Measurements from ENCODE around the gene ALDH2.
"Not testable (repeated sequence)": the region's sequence is repeated elsewhere in the genome, so short reads cannot be mapped to it uniquely, and the experiment has no call there.

The ALDH2 gene

DNA sequence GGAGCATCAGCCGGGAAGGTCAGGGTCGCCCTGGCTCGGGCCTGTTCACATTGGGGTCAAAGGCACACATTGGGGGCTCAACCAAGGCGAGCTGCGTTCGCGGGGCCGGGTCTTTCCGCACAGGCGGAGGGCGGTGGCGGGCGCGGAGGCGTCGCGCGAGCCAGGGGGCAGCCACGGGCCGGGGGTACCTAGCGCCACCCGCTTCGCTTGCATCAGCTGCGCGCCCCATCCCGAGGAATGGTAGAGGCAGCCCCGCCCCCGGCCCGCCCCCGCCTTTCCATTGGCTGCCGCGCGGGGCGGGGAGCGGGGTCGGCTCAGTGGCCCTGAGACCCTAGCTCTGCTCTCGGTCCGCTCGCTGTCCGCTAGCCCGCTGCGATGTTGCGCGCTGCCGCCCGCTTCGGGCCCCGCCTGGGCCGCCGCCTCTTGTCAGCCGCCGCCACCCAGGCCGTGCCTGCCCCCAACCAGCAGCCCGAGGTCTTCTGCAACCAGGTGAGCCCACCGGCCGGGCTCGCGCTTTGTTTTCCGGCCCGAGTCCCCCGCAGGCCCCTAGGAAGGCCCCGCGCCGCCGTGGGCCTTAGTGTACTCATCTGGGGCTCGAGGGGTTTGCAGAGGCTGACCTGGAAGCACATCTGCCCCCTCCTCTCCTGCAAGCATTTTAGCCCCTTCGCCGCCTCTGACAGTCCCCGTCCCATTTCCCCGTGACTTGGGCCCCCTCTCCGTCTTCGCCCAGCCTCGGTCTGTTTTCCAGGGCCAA, at the start of gene ALDH2:
Gene ALDH2, plus strand, starts transcription at position 326 of the 754 bp plus-strand sequence. Its CDS starts 50 bp downstream, at position 376.
- DNase-seq (peak; percentile 45 to 55), ATAC-seq (peak; percentile 86)
- Mint-ChIP-seq H3K27me3 (peaks cover 58% of the 10 kb centered on the region), H3K4me3 (peak within 1 kb of the TSS; percentile 73 to 81), H3K4me1 (peaks cover 26% of the 10 kb centered on the region), H3K27ac (peak within 1 kb of the TSS; percentile 89 to 97), H3K9me3 (no peaks in the 10 kb centered on the region)

DNA sequence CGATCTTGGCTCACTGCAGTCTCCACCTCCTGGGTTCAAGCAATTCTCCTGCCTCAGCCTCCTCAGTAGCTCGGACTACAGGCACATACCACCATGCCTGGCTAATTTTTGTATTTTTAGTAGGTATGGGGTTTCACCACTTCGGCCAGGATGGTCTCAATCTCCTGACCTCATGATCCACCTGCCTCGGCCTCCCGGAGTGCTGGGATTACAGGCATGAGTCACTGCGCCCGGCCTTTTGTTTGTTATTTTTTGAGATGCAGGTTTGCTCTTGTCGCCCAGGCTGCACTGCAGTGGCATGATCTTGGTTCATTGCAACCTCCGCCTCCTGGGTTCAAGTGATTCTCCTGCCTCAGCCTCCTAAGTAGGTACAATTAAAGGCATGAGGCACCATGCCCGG, 47.4 kb upstream of the ALDH2 start:
- ATAC-seq, H3K27me3 Mint-ChIP-seq, H3K27ac Mint-ChIP-seq, H3K9me3 Mint-ChIP-seq, DNase-seq, H3K4me1 Mint-ChIP-seq, H3K4me3 Mint-ChIP-seq: not testable (repeated sequence)

GRCh38 chr12:111720457-111720856, 46.3 kb upstream of the ALDH2 start:
- Mint-ChIP-seq H3K9me3 (no peaks in the 10 kb centered on the region), H3K4me3 (no peak overlapping the region), H3K27ac (no peak overlapping the region), H3K4me1 (no peaks in the 10 kb centered on the region), H3K27me3 (no peaks in the 10 kb centered on the region)
- ATAC-seq: no peak
- no peak for DNase-seq

GRCh38 chr12:111723646-111724360, 42.9 kb upstream of the ALDH2 start:
- not testable (repeated sequence) for H3K27ac Mint-ChIP-seq, H3K27me3 Mint-ChIP-seq, H3K4me1 Mint-ChIP-seq, DNase-seq, H3K9me3 Mint-ChIP-seq, H3K4me3 Mint-ChIP-seq
- peak; percentile 52 for ATAC-seq

DNA sequence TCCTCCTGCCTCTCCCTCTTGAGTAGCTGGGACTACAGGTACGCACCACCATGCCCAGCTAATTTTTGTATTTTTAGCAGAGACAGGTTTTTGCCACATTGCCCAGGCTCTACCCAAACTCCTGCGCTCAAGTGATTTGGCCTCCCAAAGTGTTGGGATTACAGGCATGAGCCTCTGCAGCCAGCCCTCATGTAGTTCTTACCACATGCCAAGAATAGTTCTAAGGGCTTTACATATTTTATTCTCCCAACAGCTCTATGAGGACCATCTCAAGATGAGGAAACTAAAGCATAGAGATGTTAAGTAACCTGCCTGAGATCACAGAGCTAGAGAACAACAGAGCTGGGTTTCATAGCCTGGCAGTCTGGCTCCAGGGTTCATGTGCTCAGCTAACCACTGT, 37.9 kb upstream of the ALDH2 start:
- Mint-ChIP-seq H3K4me1 (no peaks in the 10 kb centered on the region), H3K27me3 (no peaks in the 10 kb centered on the region), H3K9me3 (no peaks in the 10 kb centered on the region), H3K4me3 (no peak overlapping the region), H3K27ac (no peak overlapping the region)
- ATAC-seq (no peak), DNase-seq (no peak)

DNA sequence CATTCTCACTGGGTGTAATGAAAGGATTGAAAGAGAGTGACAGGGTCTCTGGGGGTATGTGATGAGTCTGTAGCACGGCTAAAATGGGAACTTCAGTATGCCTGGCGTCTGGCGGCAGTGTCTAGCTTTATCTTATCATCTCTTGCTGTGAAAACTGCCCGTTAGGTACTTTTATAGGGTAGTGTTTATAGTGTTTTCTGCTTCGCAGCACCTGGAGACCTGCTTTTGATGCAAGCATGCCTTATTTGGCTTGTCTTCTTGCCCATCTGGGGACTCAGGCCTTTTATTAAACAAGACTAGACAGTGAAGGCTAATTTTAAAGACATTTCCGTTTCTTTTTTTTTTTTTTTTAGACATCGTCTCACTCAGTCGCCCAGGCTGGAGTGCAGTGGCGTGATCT, 36.3 kb upstream of the ALDH2 start:
- H3K9me3 Mint-ChIP-seq: no peaks in the 10 kb centered on the region
- DNase-seq (no peak), ATAC-seq (no peak)
- H3K4me3 Mint-ChIP-seq: no peak overlapping the region
- H3K27me3 Mint-ChIP-seq: no peaks in the 10 kb centered on the region
- no peaks in the 10 kb centered on the region for H3K4me1 Mint-ChIP-seq
- H3K27ac Mint-ChIP-seq: no peak overlapping the region

DNA sequence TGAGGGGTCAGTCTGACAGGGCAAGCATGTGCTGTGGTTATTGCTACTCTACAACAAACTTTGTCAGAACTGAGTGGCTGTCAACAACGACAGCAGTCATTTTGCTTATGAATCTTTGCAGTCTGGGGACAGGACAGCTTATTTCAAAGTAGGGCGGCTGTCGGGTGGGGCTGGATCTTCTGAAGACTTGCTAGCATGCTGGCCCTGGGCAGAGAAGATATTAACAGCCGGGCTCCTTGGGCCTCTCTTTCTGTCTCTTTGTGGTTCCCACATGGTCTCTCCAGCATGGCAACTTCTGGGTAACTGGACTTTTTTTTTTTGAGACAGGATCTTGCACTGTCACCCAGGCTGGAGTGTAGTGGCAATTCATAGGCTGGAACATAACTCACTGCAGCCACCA, 33.9 kb upstream of the ALDH2 start:
- ATAC-seq: no peak
- Mint-ChIP-seq H3K4me3 (no peak overlapping the region), H3K4me1 (no peaks in the 10 kb centered on the region), H3K27ac (peak overlapping the region in 1 of 2 donors; percentile 67), H3K9me3 (no peaks in the 10 kb centered on the region), H3K27me3 (no peaks in the 10 kb centered on the region)
- DNase-seq: no peak

DNA sequence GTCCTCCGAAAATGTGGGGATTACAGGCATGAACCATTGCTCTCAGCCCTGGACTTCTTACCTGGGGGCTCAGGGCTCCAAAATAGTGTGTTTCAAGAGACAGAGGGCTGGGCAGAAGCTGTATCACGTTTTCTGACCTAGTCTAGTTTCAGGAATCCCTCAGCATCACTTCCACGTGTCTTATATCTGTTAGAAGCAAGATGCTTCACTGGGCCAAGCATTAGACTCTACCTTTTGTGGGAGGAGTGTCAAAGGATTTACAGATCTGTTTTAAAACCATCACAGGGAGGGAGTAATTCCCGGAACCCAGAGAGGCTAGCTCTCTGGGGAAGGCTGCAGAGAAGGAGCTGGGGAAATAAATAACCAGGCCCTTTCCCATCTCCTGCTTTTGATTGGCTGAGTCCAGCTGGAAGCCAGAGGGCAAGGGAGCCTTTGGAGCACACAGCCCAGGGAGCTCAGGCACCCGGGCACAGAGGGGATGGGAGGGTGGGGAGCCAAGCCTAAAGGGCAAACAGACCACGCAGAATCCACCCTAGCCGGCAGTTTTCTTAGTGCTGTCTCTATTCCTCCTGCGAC, 33.3 kb upstream of the ALDH2 start:
- H3K27ac Mint-ChIP-seq: peak overlapping the region in 1 of 2 donors; percentile 67
- no peak overlapping the region for H3K4me3 Mint-ChIP-seq
- no peak for DNase-seq
- no peaks in the 10 kb centered on the region for H3K4me1 Mint-ChIP-seq
- H3K9me3 Mint-ChIP-seq: no peaks in the 10 kb centered on the region
- ATAC-seq: no peak
- H3K27me3 Mint-ChIP-seq: no peaks in the 10 kb centered on the region

- H3K4me1 Mint-ChIP-seq, H3K9me3 Mint-ChIP-seq, ATAC-seq, H3K27me3 Mint-ChIP-seq, DNase-seq, H3K27ac Mint-ChIP-seq, H3K4me3 Mint-ChIP-seq: not testable (repeated sequence)
These were observed 27.2 kb upstream of the ALDH2 start for GRCh38 chr12:111739524-111739923.

GRCh38 chr12:111741235-111741812, 25.4 kb upstream of the ALDH2 start:
- DNase-seq: no peak

GRCh38 chr12:111745211-111745610, 21.5 kb upstream of the ALDH2 start:
- Mint-ChIP-seq H3K4me3 (no peak overlapping the region), H3K27ac (no peak overlapping the region), H3K27me3 (no peaks in the 10 kb centered on the region), H3K4me1 (no peaks in the 10 kb centered on the region), H3K9me3 (no peaks in the 10 kb centered on the region)
- ATAC-seq (no peak), DNase-seq (no peak)

More at GRCh38 chr12:111741235-111741812, 25.4 kb upstream of the ALDH2 start:
- Mint-ChIP-seq H3K27ac (peak overlapping the region; percentile 42 to 95), H3K4me1 (no peaks in the 10 kb centered on the region), H3K27me3 (no peaks in the 10 kb centered on the region), H3K9me3 (no peaks in the 10 kb centered on the region), H3K4me3 (no peak overlapping the region)
- ATAC-seq: no peak

DNA sequence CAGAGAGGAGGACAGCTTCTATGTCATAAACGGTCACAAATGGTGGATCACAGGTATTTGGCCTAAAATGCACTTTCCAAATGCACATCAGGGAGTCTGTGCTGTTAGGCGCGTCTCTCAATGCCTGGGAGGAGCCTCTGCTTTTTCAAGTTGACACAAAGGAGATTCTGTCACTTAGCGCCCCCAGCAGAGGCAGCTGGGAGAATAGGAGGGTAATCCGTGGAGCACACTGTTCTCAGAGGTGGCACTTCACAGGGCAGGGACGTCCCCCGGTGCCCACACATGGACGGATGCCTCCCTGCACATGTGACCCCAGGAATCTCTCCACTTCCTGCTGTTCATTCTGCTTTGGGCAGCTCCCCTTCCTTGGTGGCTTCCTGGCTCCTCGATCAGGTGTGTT, 19.4 kb upstream of the ALDH2 start:
- ATAC-seq (no peak), DNase-seq (no peak)
- H3K9me3 Mint-ChIP-seq: no peaks in the 10 kb centered on the region
- no peak overlapping the region for H3K27ac Mint-ChIP-seq
- no peaks in the 10 kb centered on the region for H3K27me3 Mint-ChIP-seq
- H3K4me3 Mint-ChIP-seq: no peak overlapping the region
- H3K4me1 Mint-ChIP-seq: no peaks in the 10 kb centered on the region

- Mint-ChIP-seq H3K27ac (peak overlapping the region in 1 of 2 donors; percentile 74), H3K4me3 (no peak overlapping the region), H3K9me3 (no peaks in the 10 kb centered on the region), H3K27me3 (no peaks in the 10 kb centered on the region), H3K4me1 (no peaks in the 10 kb centered on the region)
- DNase-seq: no peak
- ATAC-seq: no peak
These were observed 18.5 kb upstream of the ALDH2 start for GRCh38 chr12:111748151-111748672.

DNA sequence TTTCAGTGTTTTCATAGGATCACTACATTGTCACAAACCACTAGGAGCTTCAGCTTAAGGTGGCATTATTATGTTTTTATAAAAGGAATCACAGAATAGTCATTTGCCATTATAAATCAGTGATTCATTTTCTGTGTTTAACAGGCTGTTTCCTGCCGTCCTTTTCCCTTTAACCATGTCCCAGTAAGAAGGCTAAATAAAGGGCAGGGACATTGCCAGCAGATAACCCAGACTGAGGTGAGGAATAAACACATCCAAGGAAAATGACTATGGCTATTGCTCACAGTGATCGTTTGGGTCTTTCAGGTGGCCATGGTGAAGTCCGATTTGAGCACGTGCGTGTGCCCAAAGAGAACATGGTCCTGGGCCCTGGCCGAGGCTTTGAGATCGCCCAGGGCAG, 17.9 kb upstream of the ALDH2 start:
- ATAC-seq (no peak), DNase-seq (no peak)
- Mint-ChIP-seq H3K27me3 (no peaks in the 10 kb centered on the region), H3K4me3 (no peak overlapping the region), H3K27ac (peak overlapping the region in 1 of 2 donors; percentile 74), H3K9me3 (no peaks in the 10 kb centered on the region), H3K4me1 (no peaks in the 10 kb centered on the region)

DNA sequence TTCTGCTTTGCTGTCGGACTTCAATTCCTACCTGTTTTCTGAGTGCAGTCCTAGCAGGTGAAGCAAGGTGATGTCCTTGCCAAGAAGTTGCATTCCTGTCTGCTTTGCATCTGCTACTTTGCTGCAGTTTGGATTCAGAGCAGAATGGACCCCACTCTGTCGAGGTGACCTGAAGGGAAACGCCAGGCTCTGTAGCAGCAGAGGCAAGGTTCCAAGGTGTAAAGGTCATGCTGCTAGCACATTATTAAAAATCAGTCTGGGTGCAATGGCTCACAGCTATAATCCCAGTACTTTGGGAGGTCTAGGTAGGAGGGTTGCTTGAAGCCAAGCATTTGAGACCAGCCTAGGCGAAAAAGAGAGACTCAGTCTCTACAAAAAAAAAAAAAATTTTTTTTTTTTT, 17.3 kb upstream of the ALDH2 start:
- ATAC-seq (no peak), DNase-seq (no peak)
- Mint-ChIP-seq H3K9me3 (no peaks in the 10 kb centered on the region), H3K4me3 (no peak overlapping the region), H3K27me3 (no peaks in the 10 kb centered on the region), H3K4me1 (no peaks in the 10 kb centered on the region), H3K27ac (peak overlapping the region in 1 of 2 donors; percentile 46)
